ENCODE measurements around the gene C1QTNF12. TPM values are rescaled to one million over a fixed set of nuclear protein-coding genes. Genes with fewer than 3 reads are reported as not detected.

The C1QTNF12 gene
- total and polyA plus RNA-seq, 2 donors (not counting 3 experiments of a cell fraction or from before 2014, with no cell fraction given) = 1.0 to 1.9 TPM

DNA sequence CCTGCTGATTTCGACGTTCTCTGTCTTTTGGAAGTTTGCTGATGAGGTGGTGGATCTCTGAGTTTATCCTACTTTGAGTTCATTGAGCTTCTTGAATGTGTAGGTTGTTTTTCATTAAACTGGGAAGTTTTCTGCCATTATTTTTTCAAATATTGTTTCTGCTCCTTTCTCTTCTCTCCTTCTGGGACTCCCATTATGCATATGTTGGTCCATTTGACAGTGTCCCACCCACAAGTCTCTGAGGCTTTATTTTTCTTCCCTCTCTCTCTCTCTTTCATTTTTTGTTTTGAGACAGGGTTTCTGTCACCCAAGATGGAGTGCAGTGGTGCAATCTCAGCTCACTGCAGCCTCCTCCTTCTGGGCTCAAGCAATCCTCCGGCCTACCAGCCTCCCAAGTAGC lies 51.8 kb downstream of the C1QTNF12 start:
- no peaks in the 10 kb centered on the region for H3K9me3 ChIP-seq (replicated peaks; ENCODE audit: control insufficient read depth, insufficient read depth, low read length)
- intact Hi-C loops (cut with micrococcal nuclease) = no loop called here
- no peaks in the 10 kb centered on the region for H4K20me1 ChIP-seq (replicated peaks; ENCODE audit: control insufficient read depth, extremely low read depth, insufficient read depth, low read length)
- H3K4me1 ChIP-seq (ENCODE audit: control insufficient read depth, extremely low read depth, insufficient read depth, low read length) = no peaks in the 10 kb centered on the region
- dilution Hi-C loops (cut with MboI; ENCODE audit: extremely low pct_ligation_motif_present, low sequenced_read_pairs) = no loop called here
- no peaks in the 10 kb centered on the region for H3K79me2 ChIP-seq (ENCODE audit: control insufficient read depth, insufficient read depth, low read length)
- ChIA-PET POLR2A (no interaction called here), CTCF (interaction anchor here (1.8 kb wide), 1 partner anchor 21 kb away, joined by 5 read pairs; no protein-coding TSS in a partner anchor)
- no peak overlapping the region for H3K4me3 ChIP-seq (replicated peaks in 1 of 3; ENCODE audit: insufficient read depth in 1 of 3, low read depth in 1 of 3, low read length in 3 of 3)
- FAIRE-seq = no peak
- no peak overlapping the region for H3K9ac ChIP-seq (replicated peaks; ENCODE audit: extremely low read depth, insufficient read depth, low read length)
- no peak for DNase-seq (ENCODE audit: low read depth, low spot score)
- H3K4me2 ChIP-seq (ENCODE audit: insufficient read depth, low read length) = no peak overlapping the region
- H3K27ac ChIP-seq (ENCODE audit: insufficient read depth, low read depth, low read length) = no peak overlapping the region
- H3K9me1 ChIP-seq (replicated peaks; ENCODE audit: control insufficient read depth, extremely low read depth, insufficient read depth, low read length) = no peaks in the 10 kb centered on the region
- H3K27me3 ChIP-seq (ENCODE audit: control insufficient read depth in 2 of 2, insufficient read depth in 2 of 2, low read length in 2 of 2) = no peaks in the 10 kb centered on the region
- BruUV-seq (replicated peaks) = no TSS peak
- no peak overlapping the region for H2AFZ ChIP-seq (ENCODE audit: low read depth, low read length)
- H3K36me3 ChIP-seq (ENCODE audit: control insufficient read depth in 2 of 2, extremely low read depth in 1 of 2, insufficient read depth in 2 of 2, low read length in 2 of 2) = no peaks in the 10 kb centered on the region
- TF ChIP-seq MYC (IDR thresholded peaks at IDR 0.05; ENCODE audit: low read depth, low read length) (no peak), JUN (IDR thresholded peaks at IDR 0.05; ENCODE audit: borderline replicate concordance, insufficient read depth, insufficient read length, low read depth) (no peak), FOS (IDR thresholded peaks at IDR 0.05; ENCODE audit: borderline replicate concordance, insufficient read depth, low read length) (no peak), POLR2A (IDR thresholded peaks at IDR 0.05; ENCODE audit: low read depth, low read length) (no peak), GATA2 (IDR thresholded peaks at IDR 0.05; ENCODE audit: insufficient read depth, insufficient read length, low read depth, low read length) (no peak), EZH2 (IDR thresholded peaks at IDR 0.05; ENCODE audit: borderline replicate concordance, low read depth, low read length, severe bottlenecking) (no peak), POLR2AphosphoS5 (IDR thresholded peaks at IDR 0.05; ENCODE audit: insufficient read depth, low read depth, low read length) (no peak)
- TF ChIP-seq, protein P1, sequence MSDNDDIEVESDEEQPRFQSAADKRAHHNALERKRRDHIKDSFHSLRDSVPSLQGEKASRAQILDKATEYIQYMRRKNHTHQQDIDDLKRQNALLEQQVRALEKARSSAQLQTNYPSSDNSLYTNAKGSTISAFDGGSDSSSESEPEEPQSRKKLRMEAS (IDR thresholded peaks at IDR 0.05; ENCODE audit: insufficient read depth, insufficient read length) = no peak
- TF ChIP-seq, protein P2, sequence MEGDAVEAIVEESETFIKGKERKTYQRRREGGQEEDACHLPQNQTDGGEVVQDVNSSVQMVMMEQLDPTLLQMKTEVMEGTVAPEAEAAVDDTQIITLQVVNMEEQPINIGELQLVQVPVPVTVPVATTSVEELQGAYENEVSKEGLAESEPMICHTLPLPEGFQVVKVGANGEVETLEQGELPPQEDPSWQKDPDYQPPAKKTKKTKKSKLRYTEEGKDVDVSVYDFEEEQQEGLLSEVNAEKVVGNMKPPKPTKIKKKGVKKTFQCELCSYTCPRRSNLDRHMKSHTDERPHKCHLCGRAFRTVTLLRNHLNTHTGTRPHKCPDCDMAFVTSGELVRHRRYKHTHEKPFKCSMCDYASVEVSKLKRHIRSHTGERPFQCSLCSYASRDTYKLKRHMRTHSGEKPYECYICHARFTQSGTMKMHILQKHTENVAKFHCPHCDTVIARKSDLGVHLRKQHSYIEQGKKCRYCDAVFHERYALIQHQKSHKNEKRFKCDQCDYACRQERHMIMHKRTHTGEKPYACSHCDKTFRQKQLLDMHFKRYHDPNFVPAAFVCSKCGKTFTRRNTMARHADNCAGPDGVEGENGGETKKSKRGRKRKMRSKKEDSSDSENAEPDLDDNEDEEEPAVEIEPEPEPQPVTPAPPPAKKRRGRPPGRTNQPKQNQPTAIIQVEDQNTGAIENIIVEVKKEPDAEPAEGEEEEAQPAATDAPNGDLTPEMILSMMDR (IDR thresholded peaks at IDR 0.05; ENCODE audit: extremely low read depth in 1 of 2, insufficient read depth in 1 of 2, low read depth in 1 of 2, low read length in 2 of 2) = no peak

Small RNA genes lying within 50 kb of the gene (microRNA-seq; reads per million reads assigned to microRNA genes)
- not detected for gene MIR6726 (ENCODE audit: borderline number of aligned reads, borderline replicate concordance)

Small RNA genes lying within 50 kb of the gene (small RNA-seq; reads per million reads assigned to genes)
- not detected for gene MIR6726 (ENCODE audit: insufficient read depth, insufficient read length, low read depth, low replicate concordance)

Other genes with a start within 250 kb of the C1QTNF12 start
- gene HES4, start 246.6 kb downstream of the C1QTNF12 start, total RNA-seq = 32.0 and 37.6 TPM in 2 replicates
- 30.5 and 50.6 TPM in 2 replicates for gene HES4, start 246.6 kb downstream of the C1QTNF12 start, polyA plus RNA-seq
- 44.6 and 47.6 TPM in 2 replicates for gene ISG15, start 233.2 kb downstream of the C1QTNF12 start, total RNA-seq
- 154 and 220 TPM in 2 replicates for gene ISG15, start 233.2 kb downstream of the C1QTNF12 start, polyA plus RNA-seq
- gene AGRN, start 226.6 kb downstream of the C1QTNF12 start, total RNA-seq = 67.8 and 75.6 TPM in 2 replicates
- 66.6 and 78.9 TPM in 2 replicates for gene AGRN, start 226.6 kb downstream of the C1QTNF12 start, polyA plus RNA-seq
- not detected in 2 replicates for gene RNF223, start 172.4 kb downstream of the C1QTNF12 start, total RNA-seq
- gene RNF223, start 172.4 kb downstream of the C1QTNF12 start, polyA plus RNA-seq = not detected in 2 replicates
- 19.7 and 20.1 TPM in 2 replicates for gene C1orf159, start 130.6 kb downstream of the C1QTNF12 start, total RNA-seq
- 16.1 and 20.1 TPM in 2 replicates for gene C1orf159, start 130.6 kb downstream of the C1QTNF12 start, polyA plus RNA-seq
- gene TTLL10, start 72.8 kb downstream of the C1QTNF12 start, total RNA-seq = not detected in 2 replicates
- not detected in 2 replicates for gene TTLL10, start 72.8 kb downstream of the C1QTNF12 start, polyA plus RNA-seq
- not detected in 2 replicates for gene TNFRSF18, start 40.1 kb downstream of the C1QTNF12 start, total RNA-seq
- not detected in 2 replicates for gene TNFRSF18, start 40.1 kb downstream of the C1QTNF12 start, polyA plus RNA-seq
- 0.62 and 1.5 TPM in 2 replicates for gene TNFRSF4, start 32.6 kb downstream of the C1QTNF12 start, total RNA-seq
- 0.55 and 1.4 TPM in 2 replicates for gene TNFRSF4, start 32.6 kb downstream of the C1QTNF12 start, polyA plus RNA-seq
- 171 and 185 TPM in 2 replicates for gene SDF4, start 14.7 kb downstream of the C1QTNF12 start, total RNA-seq
- gene SDF4, start 14.7 kb downstream of the C1QTNF12 start, polyA plus RNA-seq = 156 and 175 TPM in 2 replicates
- gene B3GALT6, start 14.5 kb downstream of the C1QTNF12 start, total RNA-seq = 24.4 and 24.6 TPM in 2 replicates
- gene B3GALT6, start 14.5 kb downstream of the C1QTNF12 start, polyA plus RNA-seq = 34.1 and 43.3 TPM in 2 replicates
- gene UBE2J2, start 27.1 kb upstream of the C1QTNF12 start, total RNA-seq = 80.7 and 87.2 TPM in 2 replicates
- gene UBE2J2, start 27.1 kb upstream of the C1QTNF12 start, polyA plus RNA-seq = 50.0 and 60.7 TPM in 2 replicates
- gene SCNN1D, start 33.7 kb upstream of the C1QTNF12 start, total RNA-seq = 3.0 and 3.3 TPM in 2 replicates
- gene SCNN1D, start 33.7 kb upstream of the C1QTNF12 start, polyA plus RNA-seq = 2.3 and 4.0 TPM in 2 replicates
- 39.0 and 43.0 TPM in 2 replicates for gene ACAP3, start 61.2 kb upstream of the C1QTNF12 start, total RNA-seq
- 27.8 and 41.3 TPM in 2 replicates for gene ACAP3, start 61.2 kb upstream of the C1QTNF12 start, polyA plus RNA-seq
- gene PUSL1, start 61.9 kb upstream of the C1QTNF12 start, total RNA-seq = 16.6 and 18.8 TPM in 2 replicates
- gene PUSL1, start 61.9 kb upstream of the C1QTNF12 start, polyA plus RNA-seq = 27.3 and 45.9 TPM in 2 replicates
- gene INTS11, start 77.9 kb upstream of the C1QTNF12 start, total RNA-seq = 127 and 132 TPM in 2 replicates
- gene INTS11, start 77.9 kb upstream of the C1QTNF12 start, polyA plus RNA-seq = 222 and 239 TPM in 2 replicates
- 25.1 and 29.5 TPM in 2 replicates for gene CPTP, start 78.1 kb upstream of the C1QTNF12 start, total RNA-seq
- 20.9 and 29.6 TPM in 2 replicates for gene CPTP, start 78.1 kb upstream of the C1QTNF12 start, polyA plus RNA-seq
- gene TAS1R3, start 84.6 kb upstream of the C1QTNF12 start, total RNA-seq = 0.37 and 0.38 TPM in 2 replicates
- 0.26 and 0.38 TPM in 2 replicates for gene TAS1R3, start 84.6 kb upstream of the C1QTNF12 start, polyA plus RNA-seq
- gene DVL1, start 102.7 kb upstream of the C1QTNF12 start, total RNA-seq = 36.5 and 40.7 TPM in 2 replicates
- gene DVL1, start 102.7 kb upstream of the C1QTNF12 start, polyA plus RNA-seq = 26.8 and 38.2 TPM in 2 replicates
- gene MXRA8, start 111.8 kb upstream of the C1QTNF12 start, total RNA-seq = 0.37 and 0.82 TPM in 2 replicates
- 1.9 and 2.2 TPM in 2 replicates for gene MXRA8, start 111.8 kb upstream of the C1QTNF12 start, polyA plus RNA-seq
- gene AURKAIP1, start 128.5 kb upstream of the C1QTNF12 start, total RNA-seq = 149 and 151 TPM in 2 replicates
- 73.3 and 96.2 TPM in 2 replicates for gene AURKAIP1, start 128.5 kb upstream of the C1QTNF12 start, polyA plus RNA-seq
- 182 and 188 TPM in 2 replicates for gene CCNL2, start 152.6 kb upstream of the C1QTNF12 start, total RNA-seq
- 174 and 209 TPM in 2 replicates for gene CCNL2, start 152.6 kb upstream of the C1QTNF12 start, polyA plus RNA-seq
- gene MRPL20, start 160.6 kb upstream of the C1QTNF12 start, total RNA-seq = 125 and 134 TPM in 2 replicates
- 118 and 152 TPM in 2 replicates for gene MRPL20, start 160.6 kb upstream of the C1QTNF12 start, polyA plus RNA-seq
- 0.32 and 0.38 TPM in 2 replicates for gene ANKRD65, start 174.6 kb upstream of the C1QTNF12 start, total RNA-seq
- 0.15 and 0.18 TPM in 2 replicates for gene ANKRD65, start 174.6 kb upstream of the C1QTNF12 start, polyA plus RNA-seq
- gene VWA1, start 189.0 kb upstream of the C1QTNF12 start, total RNA-seq = 3.3 and 6.1 TPM in 2 replicates
- 2.0 and 3.7 TPM in 2 replicates for gene VWA1, start 189.0 kb upstream of the C1QTNF12 start, polyA plus RNA-seq
- gene ATAD3C, start 203.0 kb upstream of the C1QTNF12 start, total RNA-seq = 0.16 TPM in 1 of 2 replicates, not detected in the other
- gene ATAD3C, start 203.0 kb upstream of the C1QTNF12 start, polyA plus RNA-seq = 0.01 TPM in 1 of 2 replicates, not detected in the other
- 45.8 and 48.2 TPM in 2 replicates for gene ATAD3B, start 225.0 kb upstream of the C1QTNF12 start, total RNA-seq
- 20.5 and 22.7 TPM in 2 replicates for gene ATAD3B, start 225.0 kb upstream of the C1QTNF12 start, polyA plus RNA-seq